OCI-LY1 (cell line): ENCODE data around the gene CEP164.

ENCODE experiments used
- H2AFZ ChIP-seq: fragments of 200-600 bp; sonication (generic), shearing (Covaris generic); 2 replicates; pipeline ENCODE4 v1.6.0; 2014; ENCODE audit warnings: antibody characterized with exemption, mild to moderate bottlenecking, low read length
- H3F3A ChIP-seq: fragments of 200-600 bp; sonication (generic), shearing (Covaris generic); 2 replicates; pipeline ENCODE4 v1.6.0; 2014; ENCODE audit warnings: mild to moderate bottlenecking, antibody characterized with exemption, low read length, moderate library complexity; ENCODE audit not compliant: insufficient read depth
- H3K27ac ChIP-seq: fragments of 200-600 bp; sonication (generic); 2 replicates; pipeline ENCODE4 v1.5.1; 2014; ENCODE audit warnings: low read length, mixed run types, mild to moderate bottlenecking, low read depth; ENCODE audit not compliant: poor library complexity, severe bottlenecking
- H3K27me3 ChIP-seq: fragments of 200-600 bp; sonication (generic); 2 replicates; pipeline ENCODE4 v1.6.0; 2014; ENCODE audit warnings: antibody characterized with exemption, mild to moderate bottlenecking, low read length, moderate library complexity; ENCODE audit not compliant: insufficient read depth
- H3K36me3 ChIP-seq: fragments of 200-600 bp; sonication (generic); 2 replicates; pipeline ENCODE4 v1.6.1; 2014; ENCODE audit warnings: mild to moderate bottlenecking, antibody characterized with exemption, low read length, moderate library complexity, mixed read lengths; ENCODE audit not compliant: insufficient read depth
- H3K4me1 ChIP-seq: fragments of 200-600 bp; sonication (generic); 2 replicates; pipeline ENCODE4 v1.5.1; 2014; ENCODE audit warnings: mild to moderate bottlenecking, low read length, moderate library complexity; ENCODE audit not compliant: insufficient read depth, severe bottlenecking
- H3K4me2 ChIP-seq: fragments of 200-600 bp; sonication (generic), shearing (Covaris generic); 2 replicates; pipeline ENCODE4 v1.6.1; 2014; ENCODE audit warnings: low read length
- H3K4me3 ChIP-seq: fragments of 200-600 bp; sonication (generic); 2 replicates; pipeline ENCODE4 v1.5.1; 2014; ENCODE audit warnings: low read length, low read depth, mild to moderate bottlenecking, mixed read lengths; ENCODE audit not compliant: poor library complexity, severe bottlenecking
- H3K79me2 ChIP-seq: fragments of 200-600 bp; shearing (Covaris generic); 2 replicates; pipeline ENCODE4 v1.6.1; 2016; ENCODE audit warnings: mixed run types, low read length, mixed read lengths; ENCODE audit not compliant: insufficient read depth
- H3K9ac ChIP-seq: fragments of 200-600 bp; sonication (generic), shearing (Covaris generic); 2 replicates; pipeline ENCODE4 v1.6.1; 2014; ENCODE audit warnings: mild to moderate bottlenecking, low read length, mixed read lengths
- H3K9me2 ChIP-seq: fragments of 200-600 bp; sonication (generic), shearing (Covaris generic); 2 replicates; pipeline ENCODE4 v1.6.1; 2014; ENCODE audit warnings: low read depth, mild to moderate bottlenecking, low read length, mixed read lengths
- H3K9me3 ChIP-seq: fragments of 200-600 bp; shearing (Covaris generic); 2 replicates; pipeline ENCODE4 v1.6.1; 2014; ENCODE audit warnings: low read length, mixed read lengths
- H4K20me1 ChIP-seq: fragments of 200-600 bp; sonication (generic), shearing (Covaris generic); 2 replicates; pipeline ENCODE4 v1.6.0; 2016; ENCODE audit warnings: mild to moderate bottlenecking, low read length; ENCODE audit not compliant: insufficient read depth
- EZH2 ChIP-seq: fragments of 200-600 bp; sonication (generic), shearing (Covaris generic); IDR thresholded peaks from 2 replicates; pipeline ENCODE4 v1.8.0; 2017; ENCODE audit warnings: borderline replicate concordance, mixed run types, mild to moderate bottlenecking, antibody characterized with exemption, low read length, moderate library complexity, mixed read lengths
- TF ChIP-seq, protein P1 (sequence below): fragments of 200-600 bp; sonication (generic), shearing (Covaris generic); IDR thresholded peaks from 2 replicates; pipeline ENCODE4 v1.5.1; 2017; ENCODE audit warnings: mild to moderate bottlenecking, antibody characterized with exemption, low read length, moderate library complexity, mixed read lengths

Gene CEP164

DNA sequence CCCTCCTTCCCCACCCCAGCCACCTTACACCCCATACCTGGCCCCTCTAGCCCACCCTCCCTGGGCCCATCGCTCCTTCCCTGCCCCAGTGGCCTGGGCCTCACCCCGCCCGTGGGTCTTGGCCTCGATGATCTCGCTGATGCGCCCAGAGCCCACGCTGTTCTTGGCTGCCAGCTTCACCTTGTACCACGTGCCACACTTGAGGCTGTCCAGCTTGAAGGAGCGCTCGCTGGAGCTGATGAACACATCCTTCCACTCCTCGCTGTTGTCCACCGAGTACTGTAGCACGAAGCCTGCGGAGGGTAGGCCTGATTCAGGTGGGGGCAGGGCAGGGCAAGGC lies 110.1 kb downstream of the CEP164 start:
- H3K9me3 ChIP-seq = no peaks in the 10 kb centered on the region
- H3K9ac ChIP-seq = no peak overlapping the region
- no peaks in the 10 kb centered on the region for H3K36me3 ChIP-seq
- H3K9me2 ChIP-seq = no peaks in the 10 kb centered on the region
- H3F3A ChIP-seq = no peaks in the 10 kb centered on the region
- no peaks in the 10 kb centered on the region for H4K20me1 ChIP-seq
- no peaks in the 10 kb centered on the region for H3K79me2 ChIP-seq
- no peaks in the 10 kb centered on the region for H3K27me3 ChIP-seq
- H3K4me1 ChIP-seq = no peaks in the 10 kb centered on the region
- no peak overlapping the region for H3K4me2 ChIP-seq
- no peak overlapping the region for H3K27ac ChIP-seq
- H3K4me3 ChIP-seq = no peak overlapping the region
- H2AFZ ChIP-seq = no peak overlapping the region
- no peak for TF ChIP-seq EZH2
- TF ChIP-seq, protein P1, sequence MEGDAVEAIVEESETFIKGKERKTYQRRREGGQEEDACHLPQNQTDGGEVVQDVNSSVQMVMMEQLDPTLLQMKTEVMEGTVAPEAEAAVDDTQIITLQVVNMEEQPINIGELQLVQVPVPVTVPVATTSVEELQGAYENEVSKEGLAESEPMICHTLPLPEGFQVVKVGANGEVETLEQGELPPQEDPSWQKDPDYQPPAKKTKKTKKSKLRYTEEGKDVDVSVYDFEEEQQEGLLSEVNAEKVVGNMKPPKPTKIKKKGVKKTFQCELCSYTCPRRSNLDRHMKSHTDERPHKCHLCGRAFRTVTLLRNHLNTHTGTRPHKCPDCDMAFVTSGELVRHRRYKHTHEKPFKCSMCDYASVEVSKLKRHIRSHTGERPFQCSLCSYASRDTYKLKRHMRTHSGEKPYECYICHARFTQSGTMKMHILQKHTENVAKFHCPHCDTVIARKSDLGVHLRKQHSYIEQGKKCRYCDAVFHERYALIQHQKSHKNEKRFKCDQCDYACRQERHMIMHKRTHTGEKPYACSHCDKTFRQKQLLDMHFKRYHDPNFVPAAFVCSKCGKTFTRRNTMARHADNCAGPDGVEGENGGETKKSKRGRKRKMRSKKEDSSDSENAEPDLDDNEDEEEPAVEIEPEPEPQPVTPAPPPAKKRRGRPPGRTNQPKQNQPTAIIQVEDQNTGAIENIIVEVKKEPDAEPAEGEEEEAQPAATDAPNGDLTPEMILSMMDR = no peak

DNA sequence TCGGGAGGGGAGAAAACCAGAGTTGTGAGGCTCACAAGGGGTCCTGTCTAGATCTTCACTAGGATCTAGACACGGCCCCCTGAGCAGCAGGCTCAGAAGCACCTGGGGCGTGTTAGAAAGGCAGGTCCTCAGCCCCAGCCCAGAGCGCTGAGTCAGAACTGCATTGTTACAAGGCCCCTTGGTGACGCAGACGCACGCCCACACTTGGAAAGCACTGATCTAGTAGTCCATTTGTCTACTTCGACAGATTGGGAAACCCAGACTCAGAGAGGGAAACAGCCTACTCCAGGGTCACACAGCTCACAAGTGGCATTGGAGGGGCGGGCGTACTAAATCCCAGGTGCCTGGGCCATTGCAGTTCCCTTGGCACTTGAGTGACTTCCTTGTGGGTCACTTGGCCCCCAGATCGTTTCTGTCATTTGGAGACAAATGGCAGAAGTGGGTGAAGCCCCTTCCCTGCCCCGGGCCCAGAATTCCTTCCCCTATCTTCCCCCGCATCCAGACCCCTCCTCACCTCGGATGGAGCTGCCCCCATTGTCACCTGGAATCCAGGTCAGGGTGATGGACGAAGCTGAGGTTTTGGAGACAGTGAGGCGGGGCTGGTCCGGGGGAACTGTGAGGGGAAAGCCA lies 110.8 kb downstream of the CEP164 start:
- H3K27me3 ChIP-seq = no peaks in the 10 kb centered on the region
- no peaks in the 10 kb centered on the region for H3K9me2 ChIP-seq
- no peaks in the 10 kb centered on the region for H3K9me3 ChIP-seq
- H2AFZ ChIP-seq = no peak overlapping the region
- no peaks in the 10 kb centered on the region for H3K36me3 ChIP-seq
- no peaks in the 10 kb centered on the region for H3F3A ChIP-seq
- H3K4me3 ChIP-seq = no peak overlapping the region
- no peak overlapping the region for H3K4me2 ChIP-seq
- no peak overlapping the region for H3K9ac ChIP-seq
- no peak for TF ChIP-seq EZH2
- TF ChIP-seq, protein P1 = no peak
- no peaks in the 10 kb centered on the region for H3K4me1 ChIP-seq
- no peak overlapping the region for H3K27ac ChIP-seq
- no peaks in the 10 kb centered on the region for H4K20me1 ChIP-seq
- H3K79me2 ChIP-seq = no peaks in the 10 kb centered on the region

DNA sequence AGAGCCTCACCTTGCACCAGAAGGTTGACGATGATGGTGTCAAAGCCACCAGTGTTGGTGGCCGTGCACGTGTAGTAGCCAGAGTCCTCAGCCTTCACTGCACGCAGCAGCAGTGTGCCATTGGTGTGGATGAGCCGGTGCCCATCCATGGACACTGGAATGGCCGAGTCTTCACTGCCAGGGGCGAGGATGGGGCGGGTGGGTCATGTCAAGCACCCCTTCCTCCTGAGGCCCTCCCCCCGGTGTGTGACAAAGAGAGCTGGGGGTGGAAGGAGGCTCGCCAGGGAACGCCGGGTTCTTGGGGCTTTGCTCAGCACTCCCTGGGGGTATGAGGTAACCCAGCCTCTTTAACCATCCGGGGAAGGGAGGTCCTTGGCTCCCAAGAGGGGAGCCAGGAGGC lies 111.6 kb downstream of the CEP164 start:
- H3K27ac ChIP-seq = no peak overlapping the region
- H3K9ac ChIP-seq = no peak overlapping the region
- no peaks in the 10 kb centered on the region for H3K27me3 ChIP-seq
- H4K20me1 ChIP-seq = no peaks in the 10 kb centered on the region
- H3K4me3 ChIP-seq = no peak overlapping the region
- no peak overlapping the region for H3K4me2 ChIP-seq
- no peaks in the 10 kb centered on the region for H3K4me1 ChIP-seq
- no peaks in the 10 kb centered on the region for H3F3A ChIP-seq
- no peaks in the 10 kb centered on the region for H3K36me3 ChIP-seq
- H3K9me2 ChIP-seq = no peaks in the 10 kb centered on the region
- no peaks in the 10 kb centered on the region for H3K9me3 ChIP-seq
- TF ChIP-seq EZH2 = no peak
- TF ChIP-seq, protein P1 = no peak
- H2AFZ ChIP-seq = no peak overlapping the region
- no peaks in the 10 kb centered on the region for H3K79me2 ChIP-seq
